ENCODE data around the gene IGFBP7.
"Not testable (repeated sequence)": the region's sequence is repeated elsewhere in the genome, so short reads cannot be mapped to it uniquely, and the experiment has no call there.

The IGFBP7 gene

DNA sequence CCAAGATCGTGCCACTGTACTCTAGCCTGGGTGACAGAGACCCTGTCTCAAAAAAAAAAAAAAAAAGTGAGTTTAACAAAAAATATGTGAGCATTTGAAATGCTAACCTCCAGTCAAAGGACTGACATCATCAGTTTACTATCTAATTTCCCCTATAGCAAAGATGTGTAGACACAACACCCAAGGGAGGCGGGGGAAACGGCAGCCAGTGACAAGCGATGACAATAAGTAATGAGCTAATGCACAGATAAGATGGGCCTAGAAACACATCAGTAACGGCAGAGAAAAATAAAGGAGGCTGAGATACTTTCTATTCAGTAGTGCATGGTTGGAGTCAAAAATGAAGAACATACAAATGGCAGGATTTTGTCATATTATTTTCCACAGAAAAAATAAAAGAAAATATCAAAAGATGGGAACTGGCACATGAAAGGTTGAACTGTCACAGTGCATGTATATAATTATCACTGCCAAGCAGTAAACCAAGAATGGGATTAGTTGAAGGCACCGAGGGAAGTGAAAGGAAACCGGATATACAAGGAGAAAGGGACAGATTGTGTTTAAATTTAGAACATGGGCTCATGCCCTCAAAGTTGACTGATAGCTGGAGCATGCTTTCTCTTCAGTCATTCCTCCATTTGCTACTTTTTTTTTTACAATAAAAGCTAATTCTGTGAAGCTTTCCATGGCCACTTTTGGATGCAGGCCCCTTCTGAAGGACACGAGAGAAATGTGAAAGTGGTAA, 41.8 kb downstream of the IGFBP7 start:
- no peak for DNase-seq

DNA sequence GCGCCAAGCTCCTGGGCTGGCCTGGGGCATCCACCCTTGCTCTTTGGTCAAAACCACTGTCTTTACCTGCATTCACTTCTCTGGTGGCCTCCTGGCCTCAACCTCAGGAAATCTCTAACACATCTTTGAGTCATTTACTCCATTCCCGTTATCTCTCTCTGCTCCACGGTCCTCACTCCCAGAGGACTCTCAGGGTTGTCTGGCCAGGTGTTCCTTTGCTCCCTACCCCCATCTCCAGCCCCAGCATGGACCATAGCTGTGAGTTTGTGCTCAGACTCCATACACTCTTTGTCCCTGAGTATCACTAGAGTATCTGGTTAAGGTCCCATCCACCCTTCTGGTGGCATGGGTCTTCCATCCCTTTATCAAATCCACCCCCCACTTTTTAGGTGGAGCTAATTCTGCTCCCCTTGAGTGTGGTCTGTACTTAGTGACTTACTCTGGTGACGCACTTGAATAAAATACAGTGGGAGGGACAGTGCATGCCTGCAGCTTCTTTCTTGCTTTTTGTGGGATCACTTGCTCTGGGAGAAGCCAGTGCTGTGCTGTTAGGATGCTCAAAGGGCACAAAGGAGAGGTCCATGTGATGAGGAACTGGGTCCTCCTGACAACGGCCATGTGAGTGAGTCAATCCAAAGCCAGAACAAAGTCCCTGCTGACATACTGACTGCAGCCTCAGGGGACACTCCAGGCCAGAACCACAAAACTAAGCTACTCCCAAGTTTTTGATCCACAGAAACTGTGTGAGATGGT, 44.3 kb downstream of the IGFBP7 start:
- no peak for DNase-seq

DNA sequence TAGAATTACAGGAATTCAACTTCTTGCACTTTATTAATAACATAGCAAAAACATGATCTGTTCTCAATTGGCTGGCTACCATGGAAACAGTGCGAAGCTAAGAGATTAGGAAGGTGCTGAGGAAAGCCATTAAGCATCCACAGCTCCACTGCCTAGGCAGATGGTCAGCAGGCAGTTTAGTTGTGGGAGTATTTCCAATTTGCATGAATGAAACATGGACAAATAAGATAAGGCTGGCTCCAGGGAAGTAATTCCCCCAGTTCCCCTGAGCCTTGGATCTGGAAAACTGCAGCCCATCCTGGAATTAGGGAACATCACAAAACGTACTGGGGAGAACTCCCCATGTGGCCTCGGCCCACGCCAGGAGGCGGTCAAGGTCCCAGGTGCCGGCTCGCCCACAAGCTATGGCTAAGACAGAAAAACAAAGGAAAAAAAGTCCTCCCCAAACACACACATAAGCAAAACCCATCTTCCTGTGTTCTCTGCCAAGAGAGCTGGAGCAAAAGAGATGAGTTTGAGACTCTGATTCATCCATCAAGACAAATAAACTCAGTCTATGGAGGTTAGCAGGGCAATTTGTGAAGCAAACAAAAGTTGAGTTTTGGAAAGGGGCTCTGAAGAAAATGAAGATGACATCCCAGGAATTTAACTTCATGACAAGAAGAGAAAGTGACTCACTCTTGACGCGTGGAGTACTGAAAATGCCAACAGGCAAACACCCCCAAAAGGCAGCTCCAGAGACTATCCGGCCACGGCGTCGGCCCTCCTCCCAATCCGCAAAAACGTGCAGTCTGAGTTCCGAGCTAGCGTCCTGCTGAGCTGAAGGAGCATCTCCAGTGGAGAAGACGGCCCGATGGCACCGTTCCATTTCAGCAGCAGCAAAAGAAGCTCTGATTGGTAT, 45.1 kb downstream of the IGFBP7 start:
- DNase-seq: no peak

DNA sequence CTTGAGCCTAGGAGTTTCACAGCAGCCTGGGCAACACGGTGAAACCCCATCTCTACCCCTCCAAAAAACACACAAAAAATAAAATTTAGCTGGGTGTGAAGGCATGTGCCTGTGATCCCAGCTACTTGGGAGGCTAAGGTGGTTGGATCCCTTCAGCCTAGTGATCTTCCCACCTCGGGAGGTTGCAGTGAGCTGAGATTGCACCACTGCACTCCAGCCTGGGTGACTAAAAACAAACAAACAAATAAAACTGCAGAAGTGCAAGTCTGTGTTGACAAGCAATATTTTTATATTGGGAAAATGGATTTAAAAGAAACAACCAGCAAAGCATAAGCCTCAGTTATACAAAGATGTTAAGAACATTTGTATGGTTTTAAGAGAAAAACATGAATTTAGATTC, 46.1 kb downstream of the IGFBP7 start:
- no peak for DNase-seq

DNA sequence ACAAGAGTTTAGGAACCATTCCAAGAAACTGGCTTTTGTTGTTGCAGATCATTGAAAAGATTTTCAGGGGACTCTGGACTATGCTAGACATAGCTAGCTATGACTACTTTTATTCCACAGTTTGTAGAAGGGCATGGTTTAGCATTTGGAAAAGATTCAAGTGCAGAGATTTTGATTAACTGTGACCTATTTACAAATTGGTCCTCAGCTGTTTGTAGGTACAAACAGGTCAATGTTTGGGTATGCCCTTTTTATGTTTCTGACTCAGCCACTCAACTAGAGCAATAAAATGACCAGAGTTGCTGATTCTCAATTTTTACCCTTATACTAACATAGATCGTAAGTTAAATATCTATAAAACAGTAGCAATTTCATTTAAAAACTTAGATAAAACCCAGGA, 46.7 kb downstream of the IGFBP7 start:
- no peak for DNase-seq

DNA sequence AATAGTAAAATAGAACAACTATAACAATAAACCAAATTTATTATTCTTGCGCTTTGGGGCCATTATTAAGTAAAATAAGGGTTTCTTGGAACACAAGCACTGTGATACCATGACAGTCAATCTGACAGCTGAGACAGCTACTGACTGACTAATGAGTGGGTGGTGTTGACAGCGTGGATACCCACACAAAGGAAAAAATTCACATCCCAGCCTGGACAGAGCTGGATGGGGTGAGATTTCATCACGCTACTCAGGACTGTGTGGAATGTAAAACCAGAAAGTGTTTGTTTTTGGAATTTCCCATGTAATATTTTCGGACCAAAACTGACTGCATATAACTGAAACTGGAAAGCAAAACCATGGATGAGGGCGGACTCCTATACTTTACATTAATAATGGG, 48.8 kb downstream of the IGFBP7 start:
- no peak for DNase-seq

DNA sequence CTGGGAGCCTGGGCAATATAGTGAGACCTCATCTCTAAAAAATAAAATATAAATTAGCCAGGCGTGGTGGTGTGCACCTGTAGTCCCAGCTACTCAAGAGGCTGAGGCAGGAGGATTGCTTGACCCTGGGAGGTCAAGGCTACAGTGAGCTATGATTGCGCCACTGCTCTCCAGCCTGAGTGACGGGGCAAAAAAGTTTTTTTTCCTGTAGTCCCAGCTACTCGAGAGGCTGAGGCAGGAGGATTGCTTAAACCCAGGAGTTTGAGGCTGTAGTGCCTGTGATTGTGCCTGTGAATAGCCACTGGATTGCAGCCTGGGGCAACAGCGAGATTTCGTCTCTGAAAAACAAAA, 49.5 kb downstream of the IGFBP7 start:
- DNase-seq: not testable (repeated sequence)

DNA sequence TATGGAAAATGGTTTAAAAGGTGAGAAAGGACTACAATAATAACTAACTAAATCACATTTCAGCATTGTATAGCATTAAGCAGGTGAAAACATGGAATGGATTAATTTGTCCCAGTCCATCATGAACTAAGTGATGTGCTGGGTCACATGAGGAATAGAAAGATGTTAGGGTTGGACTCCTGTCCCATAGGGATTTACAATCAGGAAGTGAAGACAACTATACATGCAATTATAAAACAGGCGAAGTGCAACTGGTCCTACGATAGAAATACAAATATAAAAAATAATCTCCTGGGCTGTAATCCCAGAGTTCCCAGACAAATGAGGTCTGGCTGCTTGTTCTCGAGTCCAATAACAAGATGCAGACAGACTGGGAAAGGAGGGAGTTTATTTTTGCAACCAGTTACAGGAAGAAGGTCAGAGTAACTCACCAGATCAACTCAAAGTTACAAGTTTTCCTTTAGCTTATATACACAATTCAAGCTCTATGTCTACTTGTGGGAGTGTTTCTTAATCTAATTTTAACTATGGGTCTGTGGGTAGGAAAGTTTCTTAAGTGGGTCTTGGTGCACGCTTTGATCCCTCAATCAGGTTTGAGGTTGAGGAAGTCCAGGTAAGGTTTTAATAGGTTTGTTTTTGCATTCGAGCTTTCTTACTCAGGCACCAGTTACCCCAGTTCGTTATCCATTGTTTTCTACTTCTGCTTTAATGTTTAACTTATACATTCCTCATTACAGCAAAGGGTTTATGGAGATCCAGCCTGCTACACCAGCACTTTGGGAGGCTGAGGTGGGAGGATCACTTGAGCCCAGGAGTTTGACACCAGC, 50.1 kb downstream of the IGFBP7 start:
- DNase-seq: no peak

DNA sequence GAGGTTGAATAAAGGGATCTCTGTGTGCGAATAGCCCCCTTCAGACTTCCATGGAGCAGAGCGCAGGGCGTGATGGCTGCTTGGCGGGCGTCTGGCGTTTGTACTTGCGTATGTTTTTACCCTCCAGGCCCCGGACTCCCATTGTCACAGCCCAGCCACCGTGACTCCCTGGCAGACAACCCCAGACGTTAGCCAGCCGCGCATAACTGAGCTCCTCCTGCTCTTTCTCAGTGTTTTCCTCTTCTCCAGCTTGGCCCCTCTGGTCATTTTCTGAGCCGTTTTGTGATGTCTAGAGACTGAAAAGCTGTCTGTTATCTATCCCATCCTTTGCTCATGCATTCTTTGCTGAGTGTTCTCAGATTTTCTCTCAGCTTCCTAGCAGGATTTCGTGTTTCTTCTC, 54.3 kb downstream of the IGFBP7 start:
- no peak for DNase-seq

DNA sequence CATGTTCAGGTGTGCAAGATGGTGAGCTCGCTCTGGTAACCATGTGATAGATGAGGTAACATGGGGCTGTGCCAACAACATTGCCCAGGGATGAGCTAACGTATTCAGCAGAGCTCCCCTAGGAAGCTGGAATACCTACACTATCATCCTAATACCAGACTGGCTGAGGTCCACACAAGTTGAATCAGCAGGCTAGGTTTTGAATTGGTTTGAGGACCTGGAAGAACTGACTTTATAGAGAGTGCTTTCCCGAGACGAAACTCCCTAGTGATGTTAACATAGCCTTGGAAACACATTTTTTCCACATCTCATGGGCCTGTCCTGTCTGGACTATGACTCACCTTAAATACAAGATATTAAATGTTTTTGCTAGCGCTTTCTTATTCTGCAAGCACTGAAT, 56.7 kb downstream of the IGFBP7 start:
- DNase-seq: no peak

DNA sequence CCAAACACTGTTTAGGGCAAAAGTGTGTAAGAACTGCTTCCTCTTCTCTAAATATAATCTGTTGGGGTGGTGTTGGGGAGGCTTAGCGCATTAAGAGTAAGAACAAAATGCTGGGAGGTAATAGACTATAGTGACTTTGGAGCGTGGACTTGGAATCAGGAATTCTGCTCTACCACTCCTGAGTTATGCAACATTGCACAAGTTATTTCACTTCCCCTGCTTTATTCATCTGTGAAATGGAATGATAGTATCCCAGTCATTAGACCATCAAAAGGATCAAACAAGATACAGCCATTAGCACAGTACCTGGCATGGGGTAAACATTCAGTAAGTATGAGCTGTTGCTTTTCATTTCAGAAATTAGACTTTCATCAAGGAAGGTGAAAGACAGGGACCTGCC, 58.7 kb downstream of the IGFBP7 start:
- DNase-seq: no peak

DNA sequence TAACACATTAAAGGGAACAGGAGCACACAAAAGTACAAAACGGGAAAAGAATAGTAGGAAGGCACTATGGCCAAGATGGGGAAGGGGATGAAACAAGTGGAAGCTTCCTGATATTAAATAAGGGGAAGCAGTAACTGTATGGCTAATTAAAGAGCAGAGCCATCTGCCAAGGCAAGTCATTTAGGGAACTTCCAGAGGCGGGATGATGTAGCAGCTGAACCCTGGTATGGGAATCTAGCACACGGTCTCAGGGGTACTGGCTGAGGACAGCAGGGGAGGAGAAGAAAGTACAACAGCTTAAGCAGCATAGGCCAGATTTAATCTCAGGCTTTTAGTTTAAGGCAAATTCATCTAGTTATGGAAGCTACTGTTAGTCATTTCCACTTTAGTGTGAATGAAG, 59.1 kb downstream of the IGFBP7 start:
- no peak for DNase-seq

DNA sequence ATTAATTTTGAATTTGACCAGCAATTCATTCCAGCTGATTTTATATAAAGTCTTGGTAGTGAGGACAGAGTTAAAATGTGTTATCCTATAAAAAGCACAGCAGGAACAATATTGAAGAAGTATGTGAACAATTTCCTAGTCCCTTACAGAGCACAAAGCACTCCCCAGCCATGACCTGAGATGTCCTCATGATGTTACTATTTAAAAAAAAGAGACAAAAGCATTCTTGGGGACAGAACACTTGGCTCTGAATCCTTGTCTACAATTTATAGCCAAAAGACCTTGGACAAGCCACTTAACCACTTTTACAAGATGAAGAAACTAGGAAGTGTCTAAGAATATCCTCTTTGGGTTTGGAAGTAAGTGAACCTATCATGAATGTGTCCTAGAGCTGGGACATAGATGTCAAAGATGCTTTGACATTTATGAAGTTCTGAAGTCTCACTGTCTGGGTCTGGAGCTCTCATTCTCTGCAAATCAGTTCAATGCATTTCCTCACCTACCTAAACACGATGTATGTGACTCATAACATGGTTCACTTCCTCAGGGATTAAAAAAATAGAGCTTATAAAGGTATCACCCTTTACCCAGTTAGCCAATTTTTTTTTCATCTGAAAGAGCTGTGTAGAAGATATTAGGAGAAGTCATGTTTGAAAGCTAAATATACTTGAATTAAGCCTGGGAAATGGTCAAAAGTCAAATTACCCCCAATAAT, 61.4 kb downstream of the IGFBP7 start:
- DNase-seq: no peak

DNA sequence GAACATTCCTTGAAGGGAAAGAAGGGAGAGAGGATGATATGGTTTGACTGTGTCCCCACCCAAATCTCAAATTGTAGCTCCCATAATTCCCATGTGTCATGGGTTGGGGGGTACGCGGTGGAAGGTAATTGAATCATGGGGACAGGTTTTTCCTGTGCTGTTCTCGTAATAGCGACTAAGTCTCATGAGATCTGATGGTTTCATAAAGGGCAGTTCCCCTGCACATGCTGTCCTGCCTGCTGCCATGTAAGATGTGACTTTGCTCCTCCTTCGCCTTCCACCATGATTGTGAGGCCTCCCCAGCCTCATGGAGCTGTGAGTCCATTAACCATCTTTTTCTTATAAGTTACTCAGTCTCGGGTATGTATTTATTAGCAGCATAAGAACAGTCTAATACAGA, 63.1 kb downstream of the IGFBP7 start:
- not testable (repeated sequence) for DNase-seq

DNA sequence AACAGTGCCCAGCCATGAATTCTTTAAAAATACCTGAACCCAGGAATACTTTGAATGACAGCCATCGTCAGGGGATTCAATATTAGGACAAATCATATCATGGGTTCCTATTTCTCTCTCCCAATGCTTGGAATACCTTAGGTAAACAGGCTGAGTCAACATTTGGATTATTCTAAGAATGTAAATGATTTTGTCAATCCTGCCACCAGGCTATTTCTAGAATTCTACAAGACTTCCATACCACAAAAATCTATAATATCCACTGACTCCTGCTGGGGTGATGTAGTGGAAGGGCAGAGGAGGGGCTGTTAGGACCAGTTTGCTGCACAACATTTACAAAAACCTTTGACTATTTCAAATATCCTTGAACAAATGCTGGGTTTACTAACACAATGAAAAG, 65.2 kb downstream of the IGFBP7 start:
- no peak for DNase-seq

DNA sequence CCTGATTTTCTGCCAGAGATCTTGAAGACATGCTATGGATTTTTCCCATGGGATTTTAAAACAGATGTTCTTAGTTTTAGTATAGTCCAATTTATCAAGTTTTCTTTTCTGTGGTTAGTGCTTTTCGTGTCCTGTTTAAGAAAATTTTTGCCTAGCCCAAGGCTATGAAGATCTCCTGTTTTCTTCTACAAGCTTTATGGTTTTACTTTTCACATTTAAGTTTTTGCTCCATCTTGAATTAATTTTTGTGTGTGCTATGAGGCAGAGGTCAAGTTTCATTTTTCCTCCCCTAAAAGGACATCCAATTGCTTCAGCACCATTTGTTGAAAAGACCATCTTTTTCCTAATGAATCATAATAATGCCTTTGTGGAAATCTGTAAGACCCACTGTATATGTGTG, 65.9 kb downstream of the IGFBP7 start:
- no peak for DNase-seq

DNA sequence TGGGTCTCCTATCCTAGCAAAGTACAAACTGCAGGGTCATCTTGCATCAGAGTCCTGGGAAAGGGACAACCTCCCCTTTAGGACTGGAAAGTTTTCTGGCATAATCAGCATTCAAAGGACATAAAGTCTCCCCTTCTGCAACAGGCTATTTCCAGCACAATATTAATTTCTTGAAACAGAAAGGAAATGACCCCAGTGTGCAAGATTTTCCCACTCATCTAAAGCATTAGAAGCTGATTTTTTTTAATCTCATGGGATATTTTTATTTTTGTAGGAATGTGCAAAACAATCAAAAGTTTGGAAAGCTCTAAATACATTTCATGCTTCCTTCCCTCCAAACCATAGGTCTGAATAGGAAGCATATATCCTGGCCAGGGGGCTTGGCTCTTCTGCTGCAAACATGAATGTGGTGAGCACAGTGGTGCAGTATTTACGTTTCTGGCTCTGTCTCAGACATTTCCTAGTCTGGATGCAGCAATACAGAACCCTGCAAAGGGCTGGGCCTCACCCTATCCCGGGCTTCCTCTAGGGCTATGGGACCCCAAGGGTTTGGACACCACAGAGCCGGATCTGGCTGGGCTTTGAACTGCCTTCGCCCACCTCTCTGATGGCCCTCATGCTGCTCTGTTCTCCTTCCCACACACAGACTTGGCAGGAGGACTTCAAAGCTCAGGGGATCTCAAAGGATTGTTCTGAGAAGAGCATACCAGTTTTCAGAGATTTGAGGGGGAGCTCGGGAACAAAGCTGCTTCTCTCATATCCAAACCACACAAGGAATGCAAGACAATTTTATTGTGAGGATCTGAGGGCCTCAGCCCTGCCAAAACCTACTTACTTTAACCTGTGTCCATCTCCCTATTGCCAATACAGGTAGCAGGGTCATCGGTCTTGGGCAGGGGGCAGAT, 66.6 kb downstream of the IGFBP7 start:
- DNase-seq: no peak

DNA sequence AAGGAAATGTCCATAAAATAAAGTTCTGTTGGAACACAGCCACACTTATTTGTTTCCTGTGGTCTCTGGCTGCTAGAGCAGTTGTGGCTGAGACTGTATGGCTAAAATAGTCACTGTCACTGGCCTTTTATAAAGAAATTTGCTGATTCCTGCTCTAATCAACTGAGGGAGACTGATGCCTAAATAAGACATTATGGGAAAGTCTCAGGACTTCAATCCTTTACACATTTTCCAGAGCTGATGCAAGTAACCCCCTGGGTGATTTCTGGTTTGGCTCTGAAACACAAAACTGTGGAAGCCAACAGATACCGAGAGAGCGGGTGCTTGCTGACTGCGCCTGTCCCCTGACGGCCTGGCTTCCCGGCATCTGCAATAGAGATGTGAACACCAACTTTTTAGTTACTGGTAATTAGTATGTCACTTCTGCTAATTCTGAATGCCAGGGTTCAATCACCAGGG, 67.4 kb downstream of the IGFBP7 start:
- DNase-seq: no peak

DNA sequence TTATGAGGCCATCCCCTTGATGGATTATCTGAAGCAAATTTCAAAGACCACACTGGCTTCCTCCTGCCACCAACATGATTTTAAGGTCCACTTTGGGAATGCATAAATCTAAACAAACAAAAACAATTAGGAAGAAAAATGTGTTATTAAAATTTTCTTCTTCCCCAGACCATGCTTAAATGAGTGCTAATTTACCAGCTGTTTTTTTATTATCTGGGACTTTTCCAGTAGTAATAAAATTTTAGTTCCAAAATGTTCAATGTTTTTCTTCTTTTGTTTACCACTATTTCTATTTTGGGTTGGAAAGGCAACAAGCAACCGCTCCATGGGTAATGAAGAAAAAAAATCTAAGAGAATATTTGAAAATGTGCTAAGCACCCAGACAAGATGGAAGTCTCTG, 69.2 kb downstream of the IGFBP7 start:
- no peak for DNase-seq

DNA sequence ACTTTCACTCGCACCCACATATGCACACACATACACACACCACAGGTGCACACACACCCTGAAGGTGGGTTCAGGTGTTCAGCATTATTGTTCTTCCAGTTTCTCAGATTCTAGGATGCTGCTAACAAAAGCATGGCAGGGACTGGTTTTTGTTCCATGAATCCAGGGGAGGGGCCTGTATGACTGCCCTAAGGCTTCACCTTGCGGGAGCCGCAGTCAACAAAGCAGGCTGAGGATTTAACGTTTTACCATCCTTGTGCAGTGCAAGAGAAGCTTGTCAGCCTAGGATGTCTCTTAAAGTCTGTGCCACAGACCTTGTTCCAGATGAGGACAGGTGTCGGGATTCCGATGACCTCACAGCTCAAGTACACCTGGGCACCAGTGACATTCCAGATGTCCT, 69.7 kb downstream of the IGFBP7 start:
- DNase-seq: no peak

DNA sequence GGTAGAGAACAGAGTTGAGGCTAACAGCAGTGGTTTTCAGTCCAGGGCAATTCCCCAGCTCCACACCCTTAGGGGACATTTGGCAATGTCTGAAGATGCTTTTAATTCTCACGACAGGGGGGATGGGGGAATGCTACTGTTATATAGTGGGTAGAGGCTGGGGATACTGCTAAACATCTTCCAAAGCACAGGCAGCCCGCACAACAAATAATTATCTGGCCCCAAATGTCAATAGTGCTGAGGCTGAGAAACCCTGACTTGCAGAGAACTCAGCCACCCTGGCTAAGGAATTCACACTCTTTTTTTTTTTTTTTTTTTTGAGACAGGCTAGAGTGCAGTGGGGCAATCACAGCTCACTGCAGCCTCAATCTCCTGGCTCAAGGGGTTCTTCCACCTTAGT, 70.8 kb downstream of the IGFBP7 start:
- no peak for DNase-seq
